H1 (cell line): ENCODE measurements around the gene LRIT2. TPM values are rescaled to one million over a fixed set of nuclear protein-coding genes. Genes with fewer than 3 reads are reported as not detected.

Source experiments
- CHD7 ChIP-seq: fragments of 300-600 bp; sonication (generic); IDR thresholded peaks from 2 replicates; pipeline ENCODE4 v1.7.1; 2012; ENCODE audit warnings: low read length, moderate library complexity, mild to moderate bottlenecking, inconsistent platforms; ENCODE audit not compliant: insufficient replicate concordance
- CTCF ChIP-seq, 3 experiments: IDR thresholded peaks; 1 replicate in 2 of 3; 2 replicates in 1 of 3; pipeline versions ENCODE4 v1.5.1 to v1.6.1; 2011; ENCODE audit warnings: low read length in 3 of 3, mild to moderate bottlenecking in 3 of 3, inconsistent platforms in 2 of 3, low read depth in 1 of 3, moderate library complexity in 1 of 3; ENCODE audit not compliant: insufficient read depth in 1 of 3; ENCODE audit errors: control extremely low read depth in 1 of 3
- EGR1 ChIP-seq: IDR thresholded peaks from 2 replicates; pipeline ENCODE4 v1.6.1; 2011; ENCODE audit warnings: low read depth, low read length, borderline replicate concordance
- FOSL1 ChIP-seq: IDR thresholded peaks from 2 replicates; pipeline ENCODE4 v1.6.1; 2011; ENCODE audit warnings: mild to moderate bottlenecking, low read depth, low read length, moderate library complexity; ENCODE audit not compliant: insufficient read depth
- HDAC6 ChIP-seq: IDR thresholded peaks from one replicate; pipeline ENCODE4 v1.7.1; 2012; ENCODE audit warnings: low read depth, mild to moderate bottlenecking, inconsistent platforms, low read length, moderate library complexity
- KDM1A ChIP-seq: fragments of 200-600, 300-600 bp; sonication (generic); IDR thresholded peaks from 2 replicates; pipeline ENCODE4 v1.7.1; 2016; ENCODE audit warnings: mild to moderate bottlenecking, low read length, borderline replicate concordance
- MAX ChIP-seq: IDR thresholded peaks from 2 replicates; pipeline ENCODE4 v1.6.1; 2012; ENCODE audit warnings: inconsistent platforms
- RBBP5 ChIP-seq: IDR thresholded peaks from 2 replicates; pipeline ENCODE4 v1.7.1; 2012; ENCODE audit warnings: low read depth, mild to moderate bottlenecking, inconsistent platforms, low read length, moderate library complexity, borderline replicate concordance
- RFX5 ChIP-seq: IDR thresholded peaks from 2 replicates; pipeline ENCODE4 v1.6.1; 2011; ENCODE audit warnings: low read depth, low read length, improper control_type of control experiment, borderline replicate concordance
- polyA plus RNA-seq, 7 experiments: library from polyadenylated mRNA; depleted of rRNA in 3 of 7; stranded (reverse) in 5 of 7; unstranded in 2 of 7; fragments of >200 nt in 5 of 7; fragments of 200-250 nt in 2 of 7; gene quantifications; 1 replicate in 5 of 7; 2 replicates in 1 of 7; 4 replicates in 1 of 7; pipeline versions ENCODE4 v1.2.1 to v1.2.3, GENCODE V29; 2011 to 2013; ENCODE audit warnings: missing spikeins in 2 of 7, mixed read lengths in 2 of 7
- total RNA-seq: library from RNA; stranded (reverse); fragmentation: NEBNext Ultra II Directional; extraction: Animal tissue kit (Norgen Biotek cat#: 25700); gene quantifications from 2 replicates; pipeline ENCODE4 v1.2.1, GENCODE V29; 2021

The LRIT2 gene
- total and polyA plus RNA-seq, 2 of the 8 experiments (the other 6 are each of a cell fraction or from before 2014, with no cell fraction given), result not detected

- TF ChIP-seq CHD7, result no peak
- no peak for TF ChIP-seq KDM1A
- no peak for TF ChIP-seq RFX5
- TF ChIP-seq EGR1, result no peak
- TF ChIP-seq HDAC6, result no peak
- no peak for TF ChIP-seq FOSL1
- no peak for TF ChIP-seq MAX
- no peak for TF ChIP-seq RBBP5
- no peak for TF ChIP-seq CTCF (IDR thresholded peaks at IDR 0.05; ENCODE audit: control extremely low read depth in 1 of 3, insufficient read depth in 1 of 3, low read depth in 1 of 3, low read length in 3 of 3)
Observed at GRCh38 chr10:84204610-84205009, 20.7 kb downstream of the LRIT2 start (continued).
